Raji (cell line): ENCODE results near the gene GMPPB.

Experiments used
- POLR2A ChIP-seq: IDR thresholded peaks from 2 replicates; pipeline ENCODE4 v1.6.1; 2011; ENCODE audit warnings: low read depth, low read length, control low read depth; ENCODE audit not compliant: insufficient read depth

GMPPB gene

DNA sequence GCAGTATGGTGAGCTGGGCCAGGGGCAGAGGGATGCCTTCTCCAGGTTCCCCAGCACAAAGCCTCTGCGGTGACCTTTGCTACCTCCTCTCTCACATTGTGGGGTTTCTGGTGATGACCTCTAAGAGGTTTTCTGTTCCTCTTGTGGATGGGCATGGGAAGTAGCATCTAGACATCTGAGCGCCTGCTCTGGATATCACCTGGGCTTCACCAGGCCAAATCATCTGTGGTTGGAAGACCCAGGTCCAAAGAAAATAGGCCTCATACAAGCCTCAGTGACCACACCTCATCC, 42.6 kb downstream of the GMPPB start:
- no peak for TF ChIP-seq POLR2A

DNA sequence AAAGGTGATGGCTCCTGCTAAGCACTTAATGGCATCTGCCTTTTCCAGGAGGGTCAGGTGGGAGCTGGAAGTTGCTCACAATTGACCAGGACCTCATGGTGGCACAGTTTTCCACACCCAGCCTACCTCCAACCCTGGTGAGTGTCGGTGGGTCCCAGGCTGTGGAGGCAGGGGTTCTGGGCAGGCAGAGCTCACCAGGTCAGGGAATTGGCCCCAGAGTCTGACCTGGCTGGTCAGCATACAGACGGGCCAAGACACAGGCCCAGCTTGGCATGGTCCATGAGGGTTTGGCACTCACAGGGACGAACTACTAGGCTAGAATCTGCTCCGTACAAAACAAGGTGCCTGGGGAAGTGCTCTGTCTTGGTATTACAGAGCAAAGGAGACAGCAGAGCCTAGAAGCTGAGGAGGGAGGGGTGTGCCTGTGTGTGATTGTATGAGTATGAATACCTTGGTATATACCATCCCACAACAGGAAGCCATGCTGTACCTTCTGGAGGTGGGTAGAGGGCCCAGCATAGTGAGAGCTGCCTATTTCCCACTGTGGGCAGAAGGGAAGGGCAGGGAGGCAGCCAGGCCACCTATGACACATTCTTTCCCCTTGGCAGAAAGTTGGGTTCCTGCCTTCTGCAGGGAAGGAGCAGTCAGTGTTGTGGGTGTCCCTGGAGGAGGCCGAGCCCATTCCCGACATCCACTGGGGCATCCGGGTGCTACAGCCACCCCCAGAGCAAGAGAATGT, 43.1 kb downstream of the GMPPB start:
- TF ChIP-seq POLR2A = no peak

DNA sequence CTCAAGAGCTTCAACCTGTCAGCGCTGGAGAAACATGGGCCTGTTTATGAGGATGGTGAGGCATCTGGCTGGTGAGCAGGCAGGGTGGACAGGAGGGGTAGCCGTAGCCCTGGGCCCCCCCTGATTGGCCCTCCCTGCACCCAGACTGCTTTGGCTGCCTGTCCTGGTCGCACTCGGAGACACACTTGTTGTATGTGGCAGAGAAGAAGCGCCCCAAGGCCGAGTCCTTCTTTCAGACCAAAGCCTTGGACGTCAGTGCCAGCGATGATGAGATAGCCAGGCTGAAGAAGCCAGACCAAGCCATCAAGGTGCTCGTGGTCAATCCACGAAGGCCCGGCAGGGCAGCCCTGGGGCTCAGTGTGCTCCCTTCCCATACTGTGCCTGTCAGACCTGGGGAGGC, 47.8 kb downstream of the GMPPB start:
- no peak for TF ChIP-seq POLR2A

DNA sequence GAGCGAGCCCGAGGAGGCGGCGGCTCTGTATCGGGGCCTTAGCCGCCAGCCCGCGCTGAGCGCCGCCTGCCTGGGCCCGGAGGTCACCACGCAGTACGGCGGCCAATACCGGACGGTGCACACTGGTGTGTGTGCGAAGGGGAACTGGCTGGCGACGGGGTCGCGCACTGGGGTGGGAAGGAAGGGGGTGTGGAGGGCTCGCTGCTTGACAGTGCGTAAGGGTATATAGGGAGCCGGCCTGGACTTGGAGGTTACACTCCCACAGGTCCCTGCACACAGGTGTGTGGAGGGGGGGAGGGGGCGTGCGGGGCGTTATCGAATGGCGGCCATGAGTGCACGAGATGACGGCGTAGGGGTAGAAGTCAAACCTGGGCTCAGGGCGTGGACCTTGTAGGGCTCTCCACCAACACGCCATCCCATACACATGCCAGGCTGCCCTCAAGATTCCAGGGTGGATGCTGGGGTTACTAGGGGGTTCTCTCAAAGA, 49.2 kb downstream of the GMPPB start:
- no peak for TF ChIP-seq POLR2A

DNA sequence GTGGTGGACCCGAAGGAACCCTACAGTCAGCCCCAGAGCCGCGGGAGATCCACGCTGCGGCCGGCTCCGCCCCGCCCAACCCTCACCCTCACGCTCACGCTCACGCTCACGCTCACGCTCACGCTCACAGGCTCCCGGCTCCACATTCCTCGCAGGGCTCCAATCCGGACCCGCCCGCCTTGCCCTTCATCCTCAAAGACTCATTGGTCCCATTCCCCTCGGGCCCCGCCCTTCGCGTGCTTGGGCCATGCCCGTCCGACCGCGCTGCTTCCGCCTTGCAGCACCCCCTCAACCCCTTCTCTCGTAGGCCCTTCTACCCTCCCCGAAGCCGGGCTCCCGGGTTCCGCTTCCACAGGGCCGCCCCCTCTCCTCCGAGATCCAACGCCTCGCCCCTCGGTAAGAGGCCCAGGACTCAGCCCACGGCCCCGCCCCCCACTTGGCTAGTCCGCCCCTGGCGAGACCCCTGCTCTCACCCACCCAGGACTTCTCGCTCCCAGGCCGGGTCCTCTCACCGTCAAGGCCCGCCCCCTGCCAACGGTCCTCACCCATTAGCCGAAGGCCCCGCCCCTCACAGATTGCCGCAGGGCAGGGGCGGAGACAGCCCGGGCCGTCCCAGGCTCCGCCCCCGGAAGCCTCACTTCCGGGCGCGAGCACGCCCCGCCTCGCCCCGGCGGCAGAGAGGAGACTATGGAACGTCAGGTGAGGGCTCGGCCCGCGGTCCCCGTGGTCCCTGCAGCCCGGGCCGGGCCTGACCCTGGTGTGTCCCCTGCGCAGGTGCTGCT, 49.8 kb downstream of the GMPPB start, which contains the start of gene APEH:
Gene APEH, plus strand, starts transcription at position 637 of the 782 bp plus-strand sequence. Its CDS starts 51 bp downstream, at position 688.
- TF ChIP-seq POLR2A = peak; percentile 82

GRCh38 chr3:49673121-49673714, 50.5 kb downstream of the GMPPB start:
- no peak for TF ChIP-seq POLR2A

- TF ChIP-seq POLR2A = peak; percentile 62
Observed at GRCh38 chr3:49671291-49672288, 52.2 kb downstream of the GMPPB start.

DNA sequence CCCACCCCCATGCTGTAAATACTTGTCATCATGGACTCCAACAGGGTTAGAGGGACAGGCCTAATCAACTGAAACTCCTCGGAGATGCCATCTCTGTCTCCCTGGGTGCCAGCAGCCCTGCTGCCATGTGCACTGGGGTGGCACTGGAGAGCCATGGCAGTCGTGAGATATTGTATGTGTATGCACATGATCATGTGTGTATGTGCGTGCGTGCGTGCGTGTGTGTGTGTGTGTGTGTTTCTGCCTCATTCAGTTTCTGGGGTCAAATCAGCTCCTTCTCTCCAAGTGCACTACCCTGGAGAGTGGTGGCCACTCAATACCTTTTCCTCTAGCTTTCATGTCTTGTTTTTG, 52.8 kb downstream of the GMPPB start:
- peak; percentile 13; the same call in 1 of the 2 replicates for TF ChIP-seq POLR2A
